NCI-H1694 treated with DMSO at 0.1 percent for 48 hours (cell line): ENCODE results near the gene SORBS1.

Experiments used
- DNase-seq: peaks from one replicate; lab custom pipeline; 2025; lab: John Stamatoyannopoulos, UW

The SORBS1 gene

DNA sequence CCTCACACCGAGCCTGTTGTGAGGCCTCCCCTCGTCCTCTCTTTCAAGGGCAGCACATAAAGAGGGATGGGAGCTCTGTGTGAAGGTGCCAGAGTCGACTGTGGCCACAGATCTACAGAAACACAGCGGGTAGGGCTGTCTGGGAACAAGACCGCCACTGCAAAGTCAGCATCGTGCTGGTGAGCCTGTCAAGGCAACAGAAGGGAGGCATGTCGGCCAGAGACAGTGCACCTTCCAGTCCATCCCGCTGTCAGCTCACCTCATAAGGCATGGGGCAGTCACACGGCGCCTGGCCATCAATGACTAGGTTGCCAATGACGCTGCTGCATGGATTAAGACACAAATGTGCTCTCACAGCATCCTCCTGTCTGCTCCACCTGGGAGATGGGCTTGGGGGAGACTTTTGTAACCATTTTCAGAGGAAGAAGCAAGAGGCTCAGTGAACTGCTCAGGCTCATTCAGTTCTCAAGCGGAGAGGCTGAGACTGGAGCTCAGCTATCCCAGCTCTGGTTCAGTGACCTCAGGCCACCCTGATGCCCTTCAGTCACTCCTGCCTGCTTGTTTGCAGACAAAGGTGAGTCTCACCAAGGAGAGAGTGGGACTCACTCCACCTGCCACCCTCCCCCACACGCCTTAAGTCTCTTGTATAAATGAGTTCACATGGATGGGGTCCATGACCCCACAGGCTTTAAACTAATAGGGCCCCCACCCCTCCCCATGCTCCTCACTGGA lies 125.5 kb downstream of the SORBS1 start:
- no peak for DNase-seq

DNA sequence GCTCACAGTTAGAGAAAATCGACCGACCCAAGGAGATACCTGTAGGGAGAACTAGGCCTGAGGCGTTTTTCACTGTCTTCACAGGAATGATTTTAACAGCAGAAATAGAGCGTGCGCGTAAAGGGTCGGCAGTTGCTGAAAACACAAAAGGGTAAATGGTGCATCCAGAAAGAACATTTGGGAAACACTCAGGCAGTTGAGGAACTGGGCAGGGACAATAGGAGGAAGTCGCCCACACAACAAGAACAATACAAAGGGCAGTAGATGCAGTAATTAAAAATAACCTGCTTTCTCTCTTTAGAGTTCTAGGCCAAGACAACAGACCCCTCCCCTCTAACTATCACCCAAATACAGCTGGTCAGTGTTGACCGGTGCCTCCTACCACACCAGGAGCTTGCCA lies 126.6 kb downstream of the SORBS1 start:
- DNase-seq, result no peak

DNA sequence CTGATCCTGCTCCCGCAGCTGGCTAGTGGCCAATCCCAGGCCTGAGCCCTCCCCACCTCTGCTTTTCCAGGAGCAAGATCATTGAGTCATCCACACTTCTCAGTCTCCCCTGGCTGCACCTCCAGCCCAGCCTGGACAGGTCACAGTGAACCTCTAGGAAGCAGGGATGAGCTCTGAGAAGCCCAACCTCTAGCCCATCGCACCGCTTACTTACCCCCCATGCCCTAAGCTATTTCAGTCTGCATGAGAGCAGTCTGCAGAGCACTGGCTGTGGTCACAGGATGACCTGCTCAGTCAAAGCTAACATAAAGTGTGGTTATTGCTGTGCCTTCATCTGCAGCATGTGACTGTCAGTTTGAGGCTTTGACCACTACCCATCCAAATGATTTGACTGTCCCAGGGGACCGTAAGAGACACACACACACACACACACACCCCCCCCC lies 129.2 kb downstream of the SORBS1 start:
- DNase-seq, result no peak

DNA sequence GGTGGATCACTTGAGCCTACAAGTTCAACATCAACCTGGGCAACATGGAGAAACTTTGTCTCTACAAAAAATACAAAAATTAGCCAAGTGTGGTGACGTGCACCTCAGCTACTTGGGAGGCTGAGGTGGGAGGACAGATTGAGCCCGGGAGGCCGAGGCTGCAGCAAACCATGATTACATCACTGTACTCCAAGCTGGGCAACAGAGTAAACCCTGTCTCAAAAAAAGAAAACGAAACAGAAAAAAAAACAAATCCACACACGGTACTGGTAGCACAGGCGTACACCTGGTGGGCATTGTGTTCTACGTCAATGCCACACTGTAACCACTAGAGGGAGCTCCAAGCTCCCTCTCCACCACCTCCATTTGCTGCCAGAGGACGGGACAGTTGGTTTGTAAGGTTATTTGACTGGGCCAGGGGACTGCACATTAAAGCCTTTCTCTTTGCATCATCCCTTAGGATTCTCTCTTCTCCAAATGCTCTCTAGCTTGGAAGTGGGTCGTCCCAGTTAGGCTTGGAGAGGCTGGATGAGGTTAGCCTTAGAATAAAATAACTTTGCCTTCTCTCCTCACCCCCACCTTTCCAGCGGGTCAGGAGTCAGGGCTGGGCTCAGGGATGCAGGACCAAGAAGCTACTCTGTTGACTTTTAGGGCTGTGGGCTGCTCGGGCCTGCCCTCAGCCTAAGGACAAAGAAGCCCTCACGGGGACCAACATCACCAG lies 130.8 kb downstream of the SORBS1 start:
- DNase-seq, result peak; percentile 44

DNA sequence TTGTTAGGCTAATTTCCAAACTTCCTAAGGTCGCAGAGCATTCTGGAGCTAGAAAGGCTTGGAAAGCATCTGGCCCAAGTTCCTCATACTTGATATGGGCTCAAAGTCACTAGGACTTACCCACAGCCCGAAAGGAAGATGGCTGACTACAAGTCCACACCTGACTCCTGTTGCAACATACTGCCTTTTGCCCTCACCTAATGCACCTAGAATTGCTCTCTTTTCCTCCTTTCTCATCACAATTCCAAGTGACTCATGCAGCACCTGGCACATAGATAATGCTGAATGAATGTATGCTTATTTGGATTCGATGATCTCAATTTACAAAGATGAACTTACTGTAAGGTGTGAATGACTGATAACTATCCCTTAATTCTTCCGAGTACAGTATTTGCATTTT lies 131.5 kb downstream of the SORBS1 start:
- DNase-seq, result no peak

DNA sequence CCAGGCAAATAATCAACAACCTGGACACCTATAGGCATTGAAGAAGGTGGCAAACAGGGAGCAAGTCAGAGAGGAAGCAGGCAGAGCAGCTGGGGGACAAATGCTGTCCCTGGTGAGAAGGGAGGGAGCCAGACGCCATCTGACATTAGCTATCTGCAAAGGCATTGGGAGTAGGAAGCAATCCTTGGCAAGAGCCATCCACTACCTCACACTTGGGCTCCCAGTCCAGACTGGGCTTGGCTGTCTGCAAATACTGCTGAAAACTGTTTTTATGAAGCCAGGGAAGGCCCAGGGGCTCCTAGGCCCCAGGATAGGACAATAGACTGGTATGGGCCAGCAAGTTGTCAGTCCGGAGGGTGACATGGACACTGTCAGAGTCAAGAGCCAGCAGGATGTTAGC lies 132.5 kb downstream of the SORBS1 start:
- DNase-seq, result no peak

DNA sequence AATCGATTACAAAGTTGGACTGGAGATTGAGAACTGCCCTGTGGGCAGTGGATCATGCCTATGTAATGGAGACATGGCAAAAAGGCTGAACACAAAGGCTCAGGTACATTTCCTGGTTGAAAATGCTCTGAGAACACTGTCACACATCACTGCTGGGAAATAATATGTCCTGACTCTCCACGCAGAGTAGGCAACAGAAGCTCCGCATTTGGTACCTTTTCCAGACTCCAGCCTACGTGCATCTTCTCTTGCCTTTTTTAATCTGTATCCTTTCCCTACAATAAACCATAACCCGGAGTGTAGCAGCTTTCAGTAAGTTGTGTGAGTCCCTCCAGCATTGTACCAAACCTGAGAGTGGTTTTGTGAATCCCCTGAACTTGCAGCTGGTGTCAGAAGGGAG lies 134.7 kb downstream of the SORBS1 start:
- no peak for DNase-seq

DNA sequence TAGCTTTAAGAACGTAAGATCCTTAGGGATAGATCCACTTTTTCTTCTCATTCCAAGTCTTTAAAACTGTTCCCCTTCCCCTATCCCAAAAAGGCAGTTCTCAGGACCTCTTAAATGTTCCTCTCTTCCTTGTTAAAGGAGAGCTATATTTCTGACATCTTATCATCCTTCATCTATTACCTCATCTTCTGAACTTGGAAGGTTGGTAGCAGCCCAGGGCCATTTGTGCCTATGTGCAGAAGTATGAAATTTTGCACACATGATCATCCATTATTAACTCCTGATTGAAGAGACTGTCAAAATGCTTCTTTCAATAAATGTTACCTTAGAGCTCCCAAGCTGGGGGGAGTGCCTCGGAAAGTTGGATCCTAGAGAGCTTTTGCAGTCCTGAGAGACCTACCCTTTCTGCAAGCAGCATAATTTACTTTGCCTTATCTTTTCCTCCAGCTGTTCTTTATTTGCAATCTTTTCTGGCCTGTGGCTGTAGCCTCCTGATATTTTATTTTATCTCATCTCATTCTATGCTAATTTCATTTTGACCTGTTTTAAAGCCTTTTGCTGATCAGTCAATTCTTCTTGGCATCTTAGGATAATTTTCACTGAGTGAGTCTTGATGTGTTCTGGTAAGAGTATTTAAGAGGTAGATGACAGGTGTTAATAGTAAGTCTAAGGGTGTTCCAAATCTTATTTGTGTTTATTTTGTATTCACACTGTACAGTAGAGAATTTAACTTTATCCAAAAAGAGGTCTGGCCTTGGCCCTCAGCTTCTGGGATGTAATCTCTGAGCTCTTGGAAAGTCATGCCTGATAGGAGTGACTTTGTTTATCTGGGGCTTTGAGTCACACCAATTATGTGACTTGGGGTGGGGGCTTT lies 135.3 kb downstream of the SORBS1 start:
- DNase-seq, result no peak

DNA sequence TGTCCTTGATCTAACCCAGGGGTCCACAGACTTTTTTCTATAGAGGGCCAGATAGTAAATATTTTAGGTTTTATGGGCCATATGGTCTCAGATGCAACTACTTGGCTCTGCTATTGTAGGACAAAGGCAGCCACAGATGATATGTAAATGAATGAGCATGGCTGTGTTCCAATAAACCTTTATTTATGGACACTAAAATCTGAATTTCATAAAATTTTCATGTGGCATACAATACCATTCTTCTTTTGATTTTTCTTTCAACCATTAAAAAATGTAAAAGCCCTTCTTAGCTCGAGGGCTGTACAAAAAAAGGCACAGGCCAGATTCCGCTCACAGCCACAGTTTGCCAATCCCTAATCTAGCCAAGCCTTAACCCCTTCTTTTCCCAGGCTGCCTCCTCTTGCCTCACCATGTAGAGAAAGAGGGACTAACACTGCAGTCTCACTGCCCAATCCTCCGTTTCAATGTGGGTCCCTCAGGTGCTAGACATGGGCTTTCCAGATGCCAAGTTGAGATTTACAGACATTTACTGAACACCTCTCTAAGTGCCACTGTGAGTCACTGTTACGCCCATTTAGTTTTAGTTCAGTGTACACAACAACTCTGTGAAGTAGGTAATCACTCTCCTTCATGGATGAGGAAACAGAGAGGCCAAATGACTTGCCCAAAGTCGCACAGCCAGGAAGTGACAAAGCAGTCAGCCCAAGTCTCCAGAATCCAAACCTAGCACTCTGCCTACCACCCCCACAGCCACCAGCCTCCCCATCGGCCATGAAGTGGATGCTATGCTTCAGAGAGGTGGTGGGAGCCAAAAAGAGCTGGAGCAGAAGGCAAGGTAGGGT lies 137.8 kb downstream of the SORBS1 start:
- peak; percentile 51 for DNase-seq

DNA sequence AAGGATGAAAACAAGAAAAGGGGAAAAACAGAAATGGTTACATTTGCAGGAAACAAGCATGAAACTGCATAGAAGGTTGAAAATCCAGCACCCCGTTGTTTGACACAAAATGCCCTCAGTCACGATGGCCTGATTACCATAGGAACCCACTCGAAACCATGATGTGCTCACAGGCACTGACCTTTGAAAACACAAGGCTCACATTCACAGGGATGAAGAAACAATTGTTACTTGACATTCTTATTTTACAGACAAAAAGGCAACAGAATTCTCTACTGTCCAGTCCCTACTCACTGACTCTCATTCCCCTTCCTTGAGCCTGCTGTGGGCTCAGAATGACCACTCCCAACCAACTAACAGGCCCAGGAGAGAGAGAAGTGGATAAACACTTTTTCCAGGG lies 138.9 kb downstream of the SORBS1 start:
- DNase-seq, result no peak

DNA sequence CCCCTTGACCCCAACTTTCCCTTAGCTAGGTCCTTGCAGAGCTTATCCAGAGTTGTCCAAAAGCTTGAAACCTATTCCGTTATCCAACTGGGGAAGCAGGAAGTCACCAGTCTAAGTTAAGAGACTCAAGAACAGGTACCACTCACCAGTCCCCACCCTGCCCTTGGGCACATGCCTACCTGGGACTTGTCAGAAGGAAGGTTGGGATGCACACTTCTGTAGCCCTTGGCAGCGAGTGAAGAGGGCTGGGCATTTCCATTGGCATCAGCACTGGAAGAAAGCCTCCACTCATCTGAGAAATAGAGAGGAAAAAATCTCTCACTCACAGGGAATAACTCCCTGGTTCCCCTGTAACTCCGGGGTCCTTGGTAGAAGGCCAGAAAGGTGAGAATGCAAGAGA lies 139.4 kb downstream of the SORBS1 start:
- no peak for DNase-seq

DNA sequence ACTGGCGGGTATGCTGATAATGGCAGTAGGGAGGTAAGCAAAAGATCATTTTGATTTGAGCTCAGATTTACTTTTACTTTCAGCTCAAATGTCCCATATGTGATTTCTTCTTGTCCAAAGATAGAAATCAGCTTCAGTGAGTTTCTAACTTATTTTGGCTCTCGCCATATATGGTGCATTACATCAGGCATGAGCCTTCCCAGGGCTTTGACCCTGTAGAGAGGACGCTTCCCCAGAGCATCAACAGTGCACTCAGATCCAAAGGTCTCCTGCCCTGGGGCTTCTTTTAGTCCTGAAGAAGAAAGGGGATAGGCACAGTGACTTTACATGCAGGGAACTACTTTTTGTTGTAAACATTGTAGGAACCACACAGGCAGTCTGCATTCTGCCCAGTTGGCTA lies 141.8 kb downstream of the SORBS1 start:
- no peak for DNase-seq

DNA sequence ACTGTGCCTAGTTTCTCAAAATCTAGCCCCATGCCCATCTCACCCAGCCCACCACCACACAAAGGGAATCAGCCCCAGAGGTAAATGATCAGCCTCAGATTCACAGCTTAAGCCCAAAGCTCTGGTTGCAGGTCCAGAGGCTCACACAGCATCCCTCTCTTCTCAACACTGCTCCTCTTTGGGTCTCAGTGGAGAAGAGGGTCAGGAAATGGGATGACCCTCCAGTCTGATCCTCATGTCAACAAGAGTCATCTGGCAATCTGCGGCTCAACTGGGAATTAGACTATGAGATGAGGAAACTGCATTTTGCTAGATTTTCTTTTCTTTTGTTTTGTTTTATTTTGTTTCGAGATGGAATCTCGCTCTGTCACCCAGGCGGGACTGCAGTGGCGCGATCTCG lies 144.2 kb downstream of the SORBS1 start:
- no peak for DNase-seq

DNA sequence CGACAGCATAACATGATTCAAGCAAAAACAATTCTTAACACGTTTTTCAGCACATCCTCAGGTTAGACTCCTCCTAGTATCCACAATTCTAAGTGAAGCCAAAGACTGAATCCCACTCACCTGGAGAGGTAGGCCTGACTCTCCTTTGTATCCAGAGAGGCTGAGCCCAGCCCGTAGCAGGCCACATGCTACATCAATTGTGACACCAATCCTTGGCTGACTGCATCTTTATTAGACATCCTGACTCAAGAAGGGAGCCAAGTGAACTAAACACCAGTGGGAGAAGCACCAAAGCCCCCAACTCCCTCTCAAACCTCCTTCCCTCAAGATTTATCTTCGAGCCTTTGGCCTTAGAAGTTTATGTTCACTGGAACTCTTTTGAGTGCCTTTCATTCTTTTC lies 144.9 kb downstream of the SORBS1 start:
- no peak for DNase-seq

DNA sequence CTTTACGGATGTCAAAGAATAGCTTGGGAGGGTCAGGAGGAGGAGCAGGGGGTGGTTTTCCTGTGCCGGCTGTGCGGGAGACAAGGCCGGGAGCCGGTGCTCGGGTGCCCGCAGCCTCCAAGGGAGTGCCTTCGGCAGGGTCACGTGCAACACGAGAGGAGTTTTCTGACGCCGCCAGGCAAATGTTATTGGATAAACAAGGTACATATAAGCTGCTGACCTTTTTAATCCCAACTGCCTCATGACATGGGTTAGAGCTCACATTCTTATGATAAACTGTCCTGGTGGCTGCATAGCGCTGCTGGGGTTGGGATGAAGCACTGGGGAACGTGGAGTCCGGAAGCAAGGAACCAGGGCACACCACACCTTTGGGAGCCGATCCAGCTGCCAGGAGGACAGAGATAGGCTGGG lies 145.5 kb downstream of the SORBS1 start:
- no peak for DNase-seq

DNA sequence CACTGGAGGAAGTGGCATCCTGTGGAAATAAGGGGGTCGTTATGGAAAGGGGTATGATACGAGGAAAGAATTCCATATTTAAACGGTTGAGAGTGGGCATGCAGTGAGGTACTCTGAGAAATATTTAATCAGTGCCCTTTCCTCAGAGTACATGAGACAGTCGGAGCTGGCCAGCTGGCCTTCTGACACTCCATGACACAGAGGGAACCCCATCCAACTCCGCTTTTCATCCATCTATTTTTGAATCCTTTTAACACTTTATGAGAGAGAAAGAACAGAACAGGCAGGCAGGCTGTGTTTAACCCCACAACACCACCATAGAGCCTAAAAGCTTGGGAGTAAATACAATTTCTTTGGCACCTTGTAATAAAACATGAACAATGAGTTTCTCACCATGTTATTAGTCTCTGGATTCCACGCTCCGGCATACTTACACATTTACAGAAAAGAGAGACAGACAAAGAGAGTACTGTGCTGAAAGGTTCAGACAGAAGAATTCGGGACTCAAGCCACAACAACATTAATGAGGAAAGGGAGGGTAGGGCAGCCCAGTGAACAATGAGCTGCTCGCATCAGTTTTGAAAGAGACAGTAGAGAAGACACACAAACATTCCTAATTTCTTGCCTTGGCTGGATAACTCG lies 146.2 kb downstream of the SORBS1 start:
- no peak for DNase-seq

DNA sequence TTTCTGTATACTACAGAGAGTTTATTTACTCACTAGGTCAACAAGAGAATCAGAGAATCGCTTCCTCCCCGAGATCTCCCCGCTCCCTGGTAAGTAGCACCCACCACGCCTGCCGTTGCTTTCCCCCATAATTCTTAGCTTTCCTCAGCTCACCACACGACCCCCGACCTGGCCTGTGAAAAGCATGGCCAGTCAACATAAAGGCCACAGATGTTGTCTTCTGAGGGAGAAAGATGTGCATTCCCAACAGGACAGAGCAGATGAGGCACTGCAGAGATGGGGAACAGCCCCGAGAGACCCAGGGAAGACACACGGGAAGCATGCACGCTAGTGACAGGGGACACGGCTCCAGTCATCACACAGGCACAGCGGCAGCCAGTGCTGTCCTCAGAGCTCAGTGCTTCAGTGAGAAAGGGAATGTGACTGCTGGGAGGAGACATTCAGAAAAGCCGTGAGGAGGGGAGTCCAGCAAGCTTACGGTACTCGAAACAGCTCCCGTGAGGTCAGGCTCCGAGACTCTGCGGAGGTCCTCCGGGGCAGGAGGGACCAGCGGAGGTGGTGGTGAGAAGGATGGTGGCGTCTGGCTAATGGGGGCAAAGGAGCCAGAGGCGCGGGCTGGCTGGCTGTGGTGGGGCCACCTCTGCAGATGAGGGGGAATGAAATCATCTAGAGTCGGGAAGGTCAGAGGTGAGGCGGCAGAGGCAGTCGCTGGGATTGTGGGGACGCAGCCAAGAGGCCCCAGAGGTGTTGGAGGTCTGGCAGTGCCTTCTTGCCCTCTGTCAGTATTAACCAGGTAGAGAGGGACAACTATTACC lies 146.9 kb downstream of the SORBS1 start:
- no peak for DNase-seq

DNA sequence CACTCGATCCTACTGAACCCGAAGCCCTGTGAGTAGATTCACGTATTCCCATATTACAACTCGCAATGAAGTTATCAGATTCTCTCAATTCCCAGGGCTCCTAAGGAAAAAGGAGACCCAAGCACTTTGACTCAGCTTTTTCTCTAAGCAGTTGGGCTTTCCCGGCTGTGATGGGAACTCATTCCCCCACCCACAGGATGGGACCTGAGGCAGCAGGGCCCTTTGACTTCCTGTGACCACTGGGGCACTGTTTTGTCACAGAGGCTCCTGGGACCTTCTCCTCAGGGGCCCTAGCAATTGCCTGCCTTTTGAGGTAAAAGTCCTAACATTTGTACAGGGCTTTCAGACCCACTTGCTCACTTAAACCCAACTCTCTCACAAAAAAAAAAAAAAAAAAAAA lies 147.6 kb downstream of the SORBS1 start:
- DNase-seq, result no peak

DNA sequence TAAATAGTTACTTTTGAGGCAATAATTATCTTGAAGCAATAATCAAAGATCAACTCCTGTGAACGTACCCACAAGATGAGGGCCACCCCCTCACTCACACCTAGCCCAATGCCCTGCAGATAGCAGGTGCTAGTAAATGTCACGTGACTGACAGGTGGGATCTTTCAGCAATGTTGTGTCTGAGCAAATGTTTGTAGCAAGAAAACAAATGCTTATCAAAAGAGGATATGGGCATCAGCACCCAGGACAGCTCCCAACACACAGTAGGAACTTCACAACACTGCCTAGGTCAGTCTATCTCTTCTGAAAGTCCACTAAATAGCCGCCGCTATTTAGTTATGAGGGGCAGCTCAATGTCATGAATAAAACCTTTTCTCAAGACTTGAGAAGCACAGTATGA lies 149.5 kb downstream of the SORBS1 start:
- DNase-seq, result no peak
